ENCODE data around the gene KRT36. TPM values are rescaled to one million over a fixed set of nuclear protein-coding genes. Genes with fewer than 3 reads are reported as not detected.

Gene KRT36
- total RNA-seq, 1 experiment from 2014 or later = not detected

DNA sequence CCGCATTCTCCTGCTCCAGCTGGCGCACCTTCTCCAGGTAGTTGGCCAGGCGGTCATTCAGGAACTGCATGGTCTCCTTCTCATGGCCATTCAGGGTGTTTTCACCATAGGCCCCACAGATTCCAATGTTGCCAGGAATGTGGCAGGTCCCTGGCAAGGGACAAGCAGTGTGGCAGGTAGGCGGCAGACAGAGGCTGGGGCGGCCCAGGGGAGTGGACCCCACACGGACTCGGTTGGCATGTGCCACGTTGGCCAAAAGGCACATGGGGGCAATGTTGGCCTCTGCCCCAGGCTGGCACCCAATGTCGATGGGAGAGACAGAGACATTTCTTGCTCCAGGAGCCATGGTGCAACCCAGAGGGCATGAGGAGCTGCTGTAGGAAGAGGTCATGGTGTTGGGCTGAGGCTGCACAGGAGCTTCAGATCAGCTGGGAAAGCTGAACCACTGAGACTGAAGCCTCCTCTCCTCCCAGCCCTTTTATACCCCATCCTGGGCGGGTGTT lies 49.1 kb downstream of the KRT36 start, which contains the start of gene KRT38:
KRT38 (minus strand) TSS at position 453 of the 503 bp plus-strand sequence; CDS start at position 391, 62 bp downstream.
- Histone ChIP-seq H3K4me3 (ENCODE audit: low read length) (no peak within 1 kb of the TSS), H3K9me2 (replicated peaks; ENCODE audit: low read length) (no peaks in the 10 kb centered on the region), H3K27me3 (ENCODE audit: low read length) (no peaks in the 10 kb centered on the region), H3K4me1 (ENCODE audit: insufficient read depth, low read length) (no peaks in the 10 kb centered on the region), H3K9me3 (ENCODE audit: low read length) (no peaks in the 10 kb centered on the region), H3K27ac (ENCODE audit: low read length) (no peak within 1 kb of the TSS), H3F3A (ENCODE audit: low read length, unreplicated experiment) (no peaks in the 10 kb centered on the region), H3K4me2 (ENCODE audit: low read length) (no peak within 1 kb of the TSS), H3K79me2 (ENCODE audit: low read length) (no peaks in the 10 kb centered on the region), H3K9ac (ENCODE audit: low read length) (no peak within 1 kb of the TSS), H2AFZ (ENCODE audit: low read length) (no peak within 1 kb of the TSS), H3K36me3 (ENCODE audit: low read depth, low read length) (no peaks in the 10 kb centered on the region), H4K20me1 (ENCODE audit: low read length) (no peaks in the 10 kb centered on the region)
- no peak for TF ChIP-seq EZH2phosphoT487 (IDR thresholded peaks at IDR 0.05; ENCODE audit: borderline replicate concordance, low read length)
- TF ChIP-seq, protein P1, sequence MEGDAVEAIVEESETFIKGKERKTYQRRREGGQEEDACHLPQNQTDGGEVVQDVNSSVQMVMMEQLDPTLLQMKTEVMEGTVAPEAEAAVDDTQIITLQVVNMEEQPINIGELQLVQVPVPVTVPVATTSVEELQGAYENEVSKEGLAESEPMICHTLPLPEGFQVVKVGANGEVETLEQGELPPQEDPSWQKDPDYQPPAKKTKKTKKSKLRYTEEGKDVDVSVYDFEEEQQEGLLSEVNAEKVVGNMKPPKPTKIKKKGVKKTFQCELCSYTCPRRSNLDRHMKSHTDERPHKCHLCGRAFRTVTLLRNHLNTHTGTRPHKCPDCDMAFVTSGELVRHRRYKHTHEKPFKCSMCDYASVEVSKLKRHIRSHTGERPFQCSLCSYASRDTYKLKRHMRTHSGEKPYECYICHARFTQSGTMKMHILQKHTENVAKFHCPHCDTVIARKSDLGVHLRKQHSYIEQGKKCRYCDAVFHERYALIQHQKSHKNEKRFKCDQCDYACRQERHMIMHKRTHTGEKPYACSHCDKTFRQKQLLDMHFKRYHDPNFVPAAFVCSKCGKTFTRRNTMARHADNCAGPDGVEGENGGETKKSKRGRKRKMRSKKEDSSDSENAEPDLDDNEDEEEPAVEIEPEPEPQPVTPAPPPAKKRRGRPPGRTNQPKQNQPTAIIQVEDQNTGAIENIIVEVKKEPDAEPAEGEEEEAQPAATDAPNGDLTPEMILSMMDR (conservative IDR thresholded peaks at IDR 0.05; ENCODE audit: low read depth, low read length) = no peak
- no peak for TF ChIP-seq EZH2 (IDR thresholded peaks at IDR 0.05; ENCODE audit: low read length, unreplicated experiment)
- ChIA-PET POLR2A (ENCODE audit: unreplicated experiment) (no interaction called here), CTCF (no interaction called here)
- intact Hi-C loops (cut with micrococcal nuclease) = no loop called here
- DNase-seq (no peak), ATAC-seq (no peak)
- no TSS peak for BruUV-seq (replicated peaks)

DNA sequence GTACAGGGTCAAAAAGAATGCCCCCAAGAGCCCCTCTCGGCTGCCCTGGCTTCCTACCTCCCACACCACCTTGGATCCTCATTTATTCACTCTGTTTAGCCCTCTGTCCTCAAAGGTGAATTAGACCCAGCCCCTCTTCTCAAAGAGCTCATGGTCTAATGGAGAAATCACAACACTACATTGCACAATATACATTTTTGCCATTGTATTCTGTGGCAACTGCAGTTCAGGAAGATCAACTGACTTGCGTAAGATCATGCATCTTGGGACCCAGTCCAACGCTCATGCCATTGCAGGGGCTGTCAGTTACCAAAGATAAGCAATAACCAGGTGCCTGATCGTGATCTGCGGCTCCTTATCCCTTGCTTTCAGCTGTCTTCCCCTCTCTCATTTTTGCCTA lies 50.3 kb downstream of the KRT36 start:
- TF ChIP-seq, protein P1 (conservative IDR thresholded peaks at IDR 0.05; ENCODE audit: low read depth, low read length) = no peak
- TF ChIP-seq EZH2phosphoT487 (IDR thresholded peaks at IDR 0.05; ENCODE audit: borderline replicate concordance, low read length) (no peak), EZH2 (IDR thresholded peaks at IDR 0.05; ENCODE audit: low read length, unreplicated experiment) (no peak)
- Histone ChIP-seq H3F3A (ENCODE audit: low read length, unreplicated experiment) (no peaks in the 10 kb centered on the region), H3K9me2 (replicated peaks; ENCODE audit: low read length) (no peaks in the 10 kb centered on the region), H2AFZ (ENCODE audit: low read length) (no peak overlapping the region), H3K36me3 (ENCODE audit: low read depth, low read length) (no peaks in the 10 kb centered on the region), H4K20me1 (ENCODE audit: low read length) (no peaks in the 10 kb centered on the region), H3K4me3 (ENCODE audit: low read length) (no peak overlapping the region), H3K4me2 (ENCODE audit: low read length) (no peak overlapping the region), H3K9me3 (ENCODE audit: low read length) (no peaks in the 10 kb centered on the region), H3K79me2 (ENCODE audit: low read length) (no peaks in the 10 kb centered on the region), H3K27ac (ENCODE audit: low read length) (no peak overlapping the region), H3K27me3 (ENCODE audit: low read length) (no peaks in the 10 kb centered on the region), H3K9ac (ENCODE audit: low read length) (no peak overlapping the region), H3K4me1 (ENCODE audit: insufficient read depth, low read length) (no peaks in the 10 kb centered on the region)
- DNase-seq = no peak
- POLR2A ChIA-PET (ENCODE audit: unreplicated experiment) = no interaction called here
- no peak for ATAC-seq
- CTCF ChIA-PET = no interaction called here
- no TSS peak for BruUV-seq (replicated peaks)
- intact Hi-C loops (cut with micrococcal nuclease) = no loop called here

DNA sequence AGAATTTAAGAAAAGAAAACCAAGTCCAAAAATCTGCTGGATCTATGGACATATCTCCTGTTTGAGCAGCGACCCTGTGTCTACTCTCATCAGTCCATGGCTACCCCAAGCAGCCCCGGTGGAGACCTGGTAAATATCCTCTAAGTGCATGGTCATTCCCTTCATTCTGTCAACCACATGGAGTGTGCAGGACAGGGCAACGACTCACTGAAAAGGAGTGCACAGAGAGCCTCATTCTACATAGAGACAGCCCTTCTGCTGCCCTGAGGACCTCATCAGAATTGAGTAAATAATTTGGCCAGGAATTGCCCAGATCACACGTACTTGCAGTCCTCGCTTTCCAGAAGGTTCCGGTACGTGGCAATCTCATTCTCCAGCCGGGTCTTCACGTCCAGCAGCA lies 51.9 kb downstream of the KRT36 start:
- no peaks in the 10 kb centered on the region for H3K9me3 ChIP-seq (ENCODE audit: low read length)
- no peak overlapping the region for H3K27ac ChIP-seq (ENCODE audit: low read length)
- H4K20me1 ChIP-seq (ENCODE audit: low read length) = no peaks in the 10 kb centered on the region
- ChIA-PET POLR2A (ENCODE audit: unreplicated experiment) (no interaction called here), CTCF (no interaction called here)
- no peaks in the 10 kb centered on the region for H3K79me2 ChIP-seq (ENCODE audit: low read length)
- H3K4me3 ChIP-seq (ENCODE audit: low read length) = no peak overlapping the region
- no TSS peak for BruUV-seq (replicated peaks)
- no peak overlapping the region for H3K4me2 ChIP-seq (ENCODE audit: low read length)
- no peaks in the 10 kb centered on the region for H3F3A ChIP-seq (ENCODE audit: low read length, unreplicated experiment)
- intact Hi-C loops (cut with micrococcal nuclease) = no loop called here
- no peaks in the 10 kb centered on the region for H3K9me2 ChIP-seq (replicated peaks; ENCODE audit: low read length)
- H3K9ac ChIP-seq (ENCODE audit: low read length) = no peak overlapping the region
- H2AFZ ChIP-seq (ENCODE audit: low read length) = no peak overlapping the region
- H3K36me3 ChIP-seq (ENCODE audit: low read depth, low read length) = no peaks in the 10 kb centered on the region
- TF ChIP-seq EZH2 (IDR thresholded peaks at IDR 0.05; ENCODE audit: low read length, unreplicated experiment) (no peak), EZH2phosphoT487 (IDR thresholded peaks at IDR 0.05; ENCODE audit: borderline replicate concordance, low read length) (no peak)
- TF ChIP-seq, protein P1 (conservative IDR thresholded peaks at IDR 0.05; ENCODE audit: low read depth, low read length) = no peak
- ATAC-seq (no peak), DNase-seq (no peak)
- H3K27me3 ChIP-seq (ENCODE audit: low read length) = no peaks in the 10 kb centered on the region
- H3K4me1 ChIP-seq (ENCODE audit: insufficient read depth, low read length) = no peaks in the 10 kb centered on the region
